ENCODE results near the gene NRDC. TPM values are rescaled to one million over a fixed set of nuclear protein-coding genes. Genes with fewer than 3 reads are reported as not detected.

Gene NRDC
- total and polyA plus RNA-seq, 2 of the 8 experiments (the other 6 are each of a cell fraction or from before 2014, with no cell fraction given) = 70.2 to 182 TPM

DNA sequence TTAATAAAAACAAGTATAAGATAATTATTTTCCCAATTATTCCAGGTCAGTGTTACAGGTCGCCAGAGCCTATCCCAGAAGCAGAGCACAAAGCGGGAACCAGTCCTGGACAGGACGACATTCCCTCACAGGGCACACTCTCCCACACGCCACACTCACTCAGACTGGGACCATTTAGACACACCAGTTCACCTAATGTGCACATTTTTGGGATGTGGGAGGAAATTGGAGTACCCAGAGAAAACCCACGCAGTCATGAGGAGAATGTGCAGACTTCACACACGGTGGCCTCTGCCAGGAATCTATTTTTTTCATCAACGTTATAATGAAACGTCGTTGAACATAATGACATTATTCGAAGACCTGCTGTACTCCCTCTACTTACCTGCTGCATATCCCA is 20.5 kb upstream of the NRDC start:
- Histone ChIP-seq H2AFZ (ENCODE audit: low read length) (no peak overlapping the region), H3K9me3 (ENCODE audit: insufficient read depth in 2 of 2, low read depth in 1 of 2, low read length in 1 of 2) (no peaks in the 10 kb centered on the region), H2BK15ac (ENCODE audit: low read length) (no peak overlapping the region; the same call in 1 of the 2 replicates), H3K79me2 (ENCODE audit: control insufficient read depth in 1 of 2, insufficient read depth in 2 of 2, low read length in 2 of 2) (no peaks in the 10 kb centered on the region), H2BK20ac (ENCODE audit: low read length) (no peak overlapping the region), H3K9ac (replicated peaks in 1 of 4; ENCODE audit: extremely low read depth in 1 of 4, low read depth in 3 of 4, low read length in 3 of 4) (no peak overlapping the region), H2BK12ac (ENCODE audit: low read depth, low read length) (no peak overlapping the region), H3K27me3 (replicated peaks in 1 of 4; ENCODE audit: control insufficient read depth in 3 of 4, extremely low read depth in 1 of 4, insufficient read depth in 3 of 4, low read length in 3 of 4) (no peaks in the 10 kb centered on the region), H4K8ac (ENCODE audit: extremely low read depth, insufficient read depth, low read length) (no peak overlapping the region), H3K4me3 (ENCODE audit: extremely low read depth in 1 of 4, insufficient read depth in 2 of 4, low read depth in 3 of 4, low read length in 4 of 4) (no peak overlapping the region), H4K5ac (ENCODE audit: insufficient read length, low read depth, low read length) (no peak overlapping the region), H2BK5ac (ENCODE audit: low read depth, low read length) (no peak overlapping the region), H3K27ac (ENCODE audit: low read depth, low read length) (no peak overlapping the region), H3K23me2 (ENCODE audit: low read depth, low read length) (no peaks in the 10 kb centered on the region), H3K23ac (ENCODE audit: insufficient read length) (no peak overlapping the region), H3K36me3 (ENCODE audit: control insufficient read depth in 2 of 4, insufficient read depth in 4 of 4, low read length in 3 of 4) (no peaks in the 10 kb centered on the region), H2AK5ac (ENCODE audit: low read depth, low read length) (peak overlapping the region; percentile 11; the same call in 1 of the 2 replicates), H3K14ac (ENCODE audit: insufficient read length) (no peak overlapping the region), H4K20me1 (replicated peaks in 1 of 2; ENCODE audit: control insufficient read depth in 1 of 2, insufficient read depth in 2 of 2, low read length in 2 of 2) (no peaks in the 10 kb centered on the region), H4K91ac (replicated peaks; ENCODE audit: insufficient read length, low read length) (no peak overlapping the region), H3K18ac (ENCODE audit: extremely low read depth, low read length) (no peak overlapping the region), H3K4me1 (replicated peaks in 1 of 4; ENCODE audit: control insufficient read depth in 3 of 4, insufficient read depth in 4 of 4, low read length in 3 of 4) (peaks cover 0 to 3% (median 0%) of the 10 kb centered on the region in 4 experiments; a peak in 1 of 7 replicates), H3K4ac (replicated peaks; ENCODE audit: insufficient read length, low read depth, low read length) (no peak overlapping the region), H3K79me1 (ENCODE audit: low read depth, low read length) (no peaks in the 10 kb centered on the region), H3K4me2 (ENCODE audit: insufficient read depth in 1 of 2, low read depth in 2 of 2, low read length in 2 of 2) (no peak overlapping the region), H3K56ac (replicated peaks; ENCODE audit: insufficient read length, low read depth, low read length) (no peak overlapping the region), H2BK120ac (replicated peaks; ENCODE audit: low read depth, low read length) (no peak overlapping the region)
- DNase-seq (ENCODE audit: low read depth in 1 of 2, low spot score in 2 of 2) (no peak), FAIRE-seq (no peak)
- ChIA-PET POLR2A (ENCODE audit: partially characterized antibody) (interaction anchor here (0.7 kb wide), 1 partner anchor 19 kb away, joined by 3 read pairs; no protein-coding TSS in a partner anchor), CTCF (ENCODE audit: partially characterized antibody) (interaction anchor here (0.7 to 4.3 kb wide), 8 partner anchors 11 to 110 kb away, joined by 3 to 84 read pairs (median 5); no protein-coding TSS in a partner anchor)
- 84% methylated on average over 10 of the region's 10 CpGs; no CpG with 5 or more reads in 1 of the 2 experiments for WGBS, 2 experiments (ENCODE audit: extremely low coverage in 1 of 2, insufficient coverage in 1 of 2, insufficient read length in 1 of 2, insufficient replicate concordance in 2 of 2, low coverage in 1 of 2, low lambda C conversion rate in 2 of 2, missing lambda C conversion rate in 1 of 2)
- TF ChIP-seq BACH1 (IDR thresholded peaks at IDR 0.05; ENCODE audit: low read length) = no peak
- TF ChIP-seq SIX5 (IDR thresholded peaks at IDR 0.05; ENCODE audit: low read depth, low read length) = no peak
- TF ChIP-seq TAF7 (optimal IDR thresholded peaks at IDR 0.05; ENCODE audit: borderline replicate concordance, low read depth, low read length) = no peak
- TF ChIP-seq HDAC2 (IDR thresholded peaks at IDR 0.05; ENCODE audit: borderline replicate concordance in 1 of 2, low read depth in 2 of 2, low read length in 2 of 2) = no peak
- no peak for TF ChIP-seq KDM1A (IDR thresholded peaks at IDR 0.05; ENCODE audit: borderline replicate concordance, low read length)
- no peak for TF ChIP-seq TCF12 (IDR thresholded peaks at IDR 0.05; ENCODE audit: low read depth, low read length)
- no peak for TF ChIP-seq GTF2F1 (IDR thresholded peaks at IDR 0.05; ENCODE audit: borderline replicate concordance, low read depth, low read length)
- no peak for TF ChIP-seq RNF2 (IDR thresholded peaks at IDR 0.05; ENCODE audit: borderline replicate concordance, low read depth, low read length, missing control alignments, poor library complexity, severe bottlenecking)
- no peak for TF ChIP-seq CHD1 (IDR thresholded peaks at IDR 0.05; ENCODE audit: low read depth, low read length)
- no peak for TF ChIP-seq RFX5 (IDR thresholded peaks at IDR 0.05; ENCODE audit: borderline replicate concordance, low read depth, low read length)
- no peak for TF ChIP-seq YY1 (IDR thresholded peaks at IDR 0.05; ENCODE audit: low read depth, low read length)
- no peak for TF ChIP-seq NRF1 (IDR thresholded peaks at IDR 0.05; ENCODE audit: low read depth, low read length)
- TF ChIP-seq MAFK (IDR thresholded peaks at IDR 0.05; ENCODE audit: low read depth, low read length) = no peak

All from H1 (cell line).